NCI-H510A treated with DMSO at 0.1 percent for 48 hours (cell line): ENCODE data around the gene ATAD2B.
A peak's percentile ranks its signal among the peaks of the same experiment; 100 is the strongest.
"Not testable (repeated sequence)": the region's sequence is repeated elsewhere in the genome, so short reads cannot be mapped to it uniquely, and the experiment has no call there.

Source experiments
- DNase-seq: peaks from one replicate; lab custom pipeline; 2025; lab: John Stamatoyannopoulos, UW

Gene ATAD2B

GRCh38 chr2:23745726-23746105 lies 181.2 kb downstream of the ATAD2B start:
- no peak for DNase-seq

GRCh38 chr2:23745068-23745725 lies 181.7 kb downstream of the ATAD2B start:
- no peak for DNase-seq

DNA sequence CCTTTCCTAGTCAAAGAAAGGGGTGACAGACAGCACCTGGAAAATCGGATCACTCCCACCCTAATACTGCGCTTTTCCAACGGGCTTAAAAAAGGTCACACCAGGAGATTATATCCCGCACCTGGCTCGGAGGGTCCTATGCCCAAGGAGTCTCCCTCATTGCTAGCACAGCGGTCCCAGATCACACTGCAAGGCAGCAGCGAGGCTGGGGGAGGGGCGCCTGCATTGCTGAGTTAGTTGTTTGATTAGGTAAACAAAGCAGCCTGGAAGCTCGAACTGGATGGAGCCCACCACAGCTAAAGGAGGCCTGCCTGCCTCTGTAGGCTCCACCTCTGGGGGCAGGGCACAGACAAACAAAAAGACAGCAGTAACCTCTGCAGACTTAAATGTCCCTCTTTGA lies 190.1 kb downstream of the ATAD2B start:
- not testable (repeated sequence) for DNase-seq

- DNase-seq = no peak
Measured at GRCh38 chr2:23734416-23734815, 192.5 kb downstream of the ATAD2B start.

DNA sequence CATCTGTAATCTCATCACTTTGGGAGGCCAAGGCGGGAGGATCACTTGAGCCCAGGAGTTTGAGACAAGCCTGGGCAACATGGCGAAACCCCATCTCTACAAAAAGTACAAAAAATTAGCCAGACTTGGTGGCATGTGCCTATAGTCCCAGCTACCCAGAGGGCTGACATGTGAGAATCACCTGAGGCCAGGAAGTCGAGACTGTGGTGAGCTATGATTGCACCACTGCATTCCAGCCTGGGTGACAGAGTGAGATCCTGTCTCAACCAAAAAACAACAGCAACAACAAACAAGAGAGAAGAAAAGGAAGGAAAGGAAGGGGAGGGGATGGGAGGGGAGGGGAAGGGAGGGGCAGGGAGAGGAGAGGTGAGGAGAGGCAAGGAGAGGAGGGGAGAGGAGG lies 203.9 kb downstream of the ATAD2B start:
- not testable (repeated sequence) for DNase-seq

- DNase-seq = no peak
Measured at GRCh38 chr2:23722255-23722654, 204.7 kb downstream of the ATAD2B start.

DNA sequence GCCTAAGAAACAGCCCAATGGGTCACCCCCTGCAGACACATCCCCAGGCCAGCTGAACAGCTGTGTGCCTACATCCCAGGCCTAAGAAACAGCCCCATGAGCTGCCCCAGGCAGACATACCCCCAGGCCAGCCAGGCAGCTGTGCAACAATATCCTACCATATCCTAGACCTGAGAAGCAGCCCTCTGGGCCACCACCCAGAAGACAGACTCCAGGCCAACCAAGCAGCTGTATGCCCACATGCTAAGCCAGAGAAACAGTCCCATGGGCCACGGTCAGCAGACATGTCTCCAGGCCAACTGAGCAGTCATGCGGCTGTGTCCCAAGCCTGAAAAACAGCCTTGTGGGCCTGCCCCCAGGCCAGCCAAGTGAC lies 205.5 kb downstream of the ATAD2B start:
- no peak for DNase-seq

DNA sequence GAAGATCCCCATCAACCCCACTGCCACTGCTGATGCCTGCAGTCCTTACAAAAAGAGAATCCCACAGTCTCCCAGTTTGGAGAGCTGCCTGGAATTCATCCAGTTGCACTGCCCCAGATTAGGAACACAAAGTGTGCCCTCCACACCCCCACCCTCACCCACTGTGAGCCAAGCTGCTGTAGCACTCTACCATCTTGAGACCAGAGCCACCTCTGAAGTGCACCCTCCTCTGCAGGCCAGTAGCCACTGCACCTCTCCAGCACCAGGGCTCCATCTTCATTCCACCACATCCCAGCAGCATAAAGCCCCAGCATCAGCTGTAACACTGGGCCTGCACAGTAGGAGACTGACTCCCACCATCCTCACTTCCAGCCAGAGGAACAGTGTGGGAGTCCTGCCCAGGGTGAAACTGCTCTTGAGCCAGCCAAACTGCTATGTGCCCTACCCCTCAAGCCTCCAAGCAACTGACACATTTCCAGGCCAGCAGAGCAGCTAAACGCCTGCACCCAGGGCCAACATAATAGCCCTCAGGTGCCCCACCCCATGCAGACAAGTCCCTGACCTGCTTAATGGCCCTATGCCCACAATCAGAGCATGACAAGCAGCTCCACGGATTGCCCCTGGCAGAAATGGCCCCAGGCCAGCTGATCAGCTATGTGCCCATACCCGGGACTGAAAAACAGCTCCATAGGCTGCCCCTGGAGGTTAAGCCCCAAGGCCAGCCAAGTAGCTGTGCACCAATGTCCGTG lies 206.0 kb downstream of the ATAD2B start:
- no peak for DNase-seq

GRCh38 chr2:23719716-23720115 lies 207.2 kb downstream of the ATAD2B start:
- DNase-seq = no peak

- no peak for DNase-seq
Measured at GRCh38 chr2:23718931-23719700, 207.8 kb downstream of the ATAD2B start.

GRCh38 chr2:23713351-23713750 lies 213.6 kb downstream of the ATAD2B start:
- DNase-seq = no peak

- DNase-seq = no peak
Measured at GRCh38 chr2:23712756-23713151, 214.2 kb downstream of the ATAD2B start.

DNA sequence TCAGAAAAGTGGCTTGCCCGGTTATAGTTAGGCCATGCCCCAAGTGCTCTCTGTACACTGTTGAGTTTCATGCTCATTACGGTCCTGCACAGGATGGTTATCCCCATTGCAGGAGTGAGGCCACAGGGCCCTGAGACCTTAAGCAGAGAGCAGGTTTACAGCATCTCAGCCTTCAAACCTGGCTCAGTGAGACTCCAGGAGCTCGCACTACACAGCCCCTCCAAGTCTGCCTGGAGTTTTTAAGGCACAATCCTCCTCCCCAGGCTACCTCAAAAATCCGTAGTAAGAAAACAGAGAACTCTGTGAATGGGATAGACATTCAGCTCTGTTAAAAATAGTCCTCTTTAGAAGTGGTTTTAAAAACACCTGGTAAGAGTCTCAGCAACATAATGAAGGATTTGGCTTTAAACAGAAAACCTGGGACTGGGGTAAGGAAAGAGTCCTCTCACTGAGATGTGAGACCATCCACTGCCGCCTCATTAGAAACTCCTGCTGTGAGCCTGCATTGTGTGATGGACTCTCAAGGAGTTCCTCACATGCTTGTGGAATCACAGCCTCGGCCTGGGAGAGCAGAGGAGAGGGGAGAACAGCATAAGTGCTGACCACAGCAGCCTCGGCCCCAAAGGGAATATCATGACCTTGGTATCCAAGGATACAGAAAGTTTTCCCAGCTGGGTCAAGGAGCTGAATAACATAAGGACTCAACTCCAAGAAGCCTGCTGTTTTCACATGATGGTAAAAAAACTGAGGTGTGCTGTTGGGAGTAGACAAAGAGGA lies 214.8 kb downstream of the ATAD2B start:
- DNase-seq = no peak

DNA sequence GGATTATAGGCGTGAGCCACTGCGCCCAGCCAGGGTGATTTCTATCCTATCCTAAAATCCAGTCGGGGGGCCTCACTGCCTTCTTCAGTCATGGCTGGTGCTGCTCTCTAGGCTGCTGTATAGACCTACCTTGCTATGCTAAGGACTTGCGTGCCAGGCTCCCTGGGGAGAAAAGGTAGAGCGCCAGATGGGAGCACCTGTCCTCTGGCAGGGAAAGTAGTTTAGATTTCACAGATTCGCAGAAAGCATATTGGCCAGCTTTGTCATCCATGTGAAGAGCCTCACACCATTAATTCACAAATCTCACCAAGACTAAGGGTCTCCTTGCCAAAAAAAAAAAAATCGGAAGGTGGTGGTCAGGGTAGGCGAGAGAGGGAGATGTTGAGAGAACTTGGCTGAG lies 217.6 kb downstream of the ATAD2B start:
- DNase-seq = peak; percentile 16

DNA sequence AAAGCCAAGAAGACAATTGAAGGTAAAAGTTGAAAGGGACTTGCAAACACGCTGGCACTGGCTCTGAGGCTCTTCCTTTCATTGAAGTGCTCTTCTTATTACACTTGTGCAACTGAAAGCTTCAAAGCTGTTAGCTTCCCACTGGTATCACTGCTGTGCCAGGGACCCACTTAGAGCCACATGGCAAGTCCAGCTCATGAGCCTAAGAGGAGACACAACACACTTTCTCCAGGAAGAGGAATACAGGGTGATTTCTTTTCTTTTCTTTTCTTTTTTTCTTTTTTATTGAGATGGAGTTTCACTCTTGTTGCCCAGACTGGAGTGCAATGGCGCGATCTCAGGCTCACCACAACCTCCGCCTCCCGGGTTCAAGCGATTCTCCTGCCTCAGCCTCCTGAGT lies 218.2 kb downstream of the ATAD2B start:
- DNase-seq = no peak

DNA sequence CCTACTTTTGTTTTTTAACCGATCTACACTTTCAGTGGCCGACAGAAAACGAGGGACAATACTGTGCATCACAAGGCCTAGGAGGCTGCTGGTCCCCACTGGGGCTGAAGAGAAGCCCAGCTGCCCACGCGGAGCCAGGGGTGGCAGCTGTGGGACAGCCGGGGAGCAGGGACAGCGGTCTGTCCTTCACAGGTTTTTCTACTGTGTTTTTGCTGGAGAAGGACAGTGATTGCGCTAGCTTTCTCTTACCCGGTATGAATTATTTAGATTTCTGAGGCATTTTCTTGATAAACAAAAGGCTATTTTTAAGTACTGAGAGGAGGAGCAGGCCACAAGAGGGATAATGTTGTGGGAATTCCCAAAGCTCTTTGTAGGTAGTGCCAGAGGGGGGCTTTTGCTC lies 219.8 kb downstream of the ATAD2B start:
- no peak for DNase-seq

DNA sequence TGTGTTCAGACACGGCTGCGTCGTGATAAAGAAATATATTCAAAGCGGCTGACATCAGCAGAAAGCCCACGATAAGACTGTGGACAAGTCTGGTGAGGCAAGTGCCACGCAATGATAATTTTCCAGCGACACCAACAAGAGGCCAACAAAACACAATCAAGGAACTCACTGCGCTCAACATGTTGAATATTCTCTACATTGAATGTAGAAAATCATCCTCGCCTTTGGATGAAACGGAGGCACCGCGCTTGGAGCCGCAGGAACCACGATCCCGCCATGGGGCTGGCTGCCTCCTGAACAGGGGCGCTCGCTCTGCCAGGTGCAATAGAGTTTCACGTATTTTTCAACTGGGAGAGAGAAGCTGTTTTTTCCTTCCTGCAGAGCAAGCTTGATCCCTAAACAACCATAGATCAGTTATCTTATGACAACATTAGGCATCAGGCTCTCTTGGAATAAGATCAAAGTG lies 220.3 kb downstream of the ATAD2B start:
- no peak for DNase-seq

- DNase-seq = no peak
Measured at GRCh38 chr2:23705771-23706612, 220.9 kb downstream of the ATAD2B start.

DNA sequence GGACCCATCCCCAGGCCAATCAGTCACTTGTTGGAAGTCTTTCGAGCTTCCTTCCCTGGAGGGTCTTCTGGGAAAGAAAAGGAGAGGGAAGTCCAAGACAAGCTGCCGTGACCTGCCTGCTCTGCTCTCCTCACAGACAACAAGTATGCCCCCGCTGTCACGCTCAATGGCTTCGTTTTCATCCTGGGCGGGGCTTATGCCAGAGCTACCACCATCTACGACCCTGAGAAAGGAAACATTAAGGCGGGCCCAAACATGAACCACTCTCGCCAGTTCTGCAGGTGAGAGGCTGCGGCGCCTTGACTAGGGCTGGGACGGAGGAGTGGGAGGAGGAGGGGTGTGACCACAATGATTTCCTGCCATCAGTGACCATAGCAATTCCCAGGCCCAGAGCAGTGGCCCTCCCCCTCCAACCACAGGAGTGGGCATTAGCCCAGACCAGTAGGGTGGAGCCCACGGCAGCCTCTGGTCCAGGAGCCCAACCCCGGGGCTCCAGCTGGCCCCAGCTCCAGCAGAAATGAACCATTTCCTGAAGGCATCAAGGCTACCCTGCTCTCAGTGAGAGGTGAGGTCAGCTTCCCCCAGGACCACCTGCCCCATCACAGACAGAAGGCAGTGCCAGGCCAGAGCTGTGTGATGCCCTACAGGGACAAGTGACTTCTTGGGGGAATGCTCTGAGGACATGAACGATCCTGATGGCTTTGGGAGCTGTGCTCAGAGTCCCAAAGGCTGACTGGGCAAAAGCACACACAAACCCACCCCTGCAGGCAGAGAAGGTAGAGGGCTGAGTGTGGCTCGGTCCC lies 223.1 kb downstream of the ATAD2B start:
- DNase-seq = no peak

DNA sequence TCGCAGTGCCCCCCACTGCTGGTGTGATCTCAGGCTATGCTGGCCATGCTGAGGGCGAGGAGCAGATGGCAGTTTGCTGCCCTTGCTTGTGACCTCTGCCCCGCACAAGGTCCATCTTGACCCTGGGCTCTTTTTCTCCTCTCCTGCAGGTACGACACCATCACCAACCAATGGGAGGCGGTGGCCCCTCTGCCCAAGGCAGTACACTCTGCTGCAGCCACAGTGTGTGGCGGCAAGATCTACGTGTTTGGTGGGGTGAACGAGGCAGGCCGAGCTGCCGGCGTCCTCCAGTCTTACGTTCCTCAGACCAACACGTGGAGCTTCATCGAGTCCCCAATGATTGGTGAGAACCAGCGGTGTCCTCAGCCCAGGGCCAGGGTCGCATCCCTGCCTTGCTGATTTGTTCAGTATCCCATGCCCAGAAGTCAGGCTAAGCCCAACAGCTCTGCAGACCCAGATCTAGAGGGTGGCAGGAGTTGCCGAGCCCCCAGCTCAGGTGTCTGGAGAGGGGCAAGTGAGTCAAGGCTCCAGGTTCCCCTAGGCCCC lies 223.8 kb downstream of the ATAD2B start:
- no peak for DNase-seq
